Neural progenitor cell (in vitro differentiated cells): ENCODE measurements around the gene C3orf52. TPM values are rescaled to one million over a fixed set of nuclear protein-coding genes. Genes with fewer than 3 reads are reported as not detected.

ENCODE experiments used
- DNase-seq: peaks from one replicate; pipeline ENCODE4 v3.0.0-alpha.2; 2016; ENCODE audit warnings: low spot score
- H2AFZ ChIP-seq: fragments of 200-600 bp; sonication (generic); replicated peaks from 2 replicates; pipeline ENCODE4 v1.6.1; 2016; ENCODE audit warnings: antibody characterized with exemption
- H3F3A ChIP-seq: fragments of 200-600 bp; sonication (generic); 2 replicates; pipeline ENCODE4 v1.6.1; 2016; ENCODE audit warnings: antibody characterized with exemption, low read depth
- H3K27ac ChIP-seq: fragments of 200-600 bp; sonication (generic); 2 replicates; pipeline ENCODE4 v1.5.1; 2016; ENCODE audit warnings: mild to moderate bottlenecking
- H3K27me3 ChIP-seq: fragments of 200-600 bp; sonication (generic); 2 replicates; pipeline ENCODE4 v1.6.1; 2016; ENCODE audit warnings: mild to moderate bottlenecking, moderate library complexity
- H3K36me3 ChIP-seq: fragments of 200-600 bp; sonication (generic); 2 replicates; pipeline ENCODE4 v1.5.1; 2016
- H3K4me1 ChIP-seq: fragments of 200-600 bp; sonication (generic); 2 replicates; pipeline ENCODE4 v1.6.1; 2016; ENCODE audit warnings: mixed run types
- H3K4me2 ChIP-seq: fragments of 200-600 bp; sonication (generic); 2 replicates; pipeline ENCODE4 v1.6.1; 2016
- H3K4me3 ChIP-seq: fragments of 200-600 bp; sonication (generic); 2 replicates; pipeline ENCODE4 v1.5.1; 2016
- H3K79me2 ChIP-seq: fragments of 200-600 bp; sonication (generic); 2 replicates; pipeline ENCODE4 v1.6.1; 2016; ENCODE audit warnings: low read depth
- H3K9ac ChIP-seq: fragments of 200-600 bp; sonication (generic); 2 replicates; pipeline ENCODE4 v1.6.1; 2016
- H3K9me3 ChIP-seq: fragments of 200-600 bp; sonication (generic); 2 replicates; pipeline ENCODE4 v1.5.1; 2016; ENCODE audit warnings: low read depth
- H4K20me1 ChIP-seq: fragments of 200-600 bp; sonication (generic); 2 replicates; pipeline ENCODE4 v1.6.1; 2016; ENCODE audit warnings: low read depth
- H3K27ac Mint-ChIP-seq: 3 replicates; pipeline ENCODE4 v1.8.0; 2021; ENCODE audit warnings: mixed read lengths
- H3K27me3 Mint-ChIP-seq: 2 replicates; pipeline ENCODE4 v1.8.0; 2022; ENCODE audit warnings: low read depth, mild to moderate bottlenecking, inconsistent platforms, moderate library complexity, mixed read lengths; ENCODE audit not compliant: insufficient read depth
- H3K36me3 Mint-ChIP-seq: 3 replicates; pipeline ENCODE4 v1.8.0; 2021; ENCODE audit warnings: mixed read lengths
- H3K4me1 Mint-ChIP-seq: 3 replicates; pipeline ENCODE4 v1.8.0; 2021; ENCODE audit warnings: mixed read lengths
- H3K4me3 Mint-ChIP-seq: 3 replicates; pipeline ENCODE4 v1.8.0; 2021; ENCODE audit warnings: mild to moderate bottlenecking, moderate library complexity, mixed read lengths
- H3K9me3 Mint-ChIP-seq: 3 replicates; pipeline ENCODE4 v1.8.0; 2020; ENCODE audit warnings: mixed read lengths
- EZH2 ChIP-seq: fragments of 200-600 bp; sonication (generic); IDR thresholded peaks from 2 replicates; pipeline ENCODE4 v1.6.1; 2017; ENCODE audit warnings: antibody characterized with exemption, mild to moderate bottlenecking, moderate library complexity
- EZH2phosphoT487 ChIP-seq: fragments of 200-600 bp; sonication (generic); IDR thresholded peaks from 2 replicates; pipeline ENCODE4 v1.6.1; 2017; ENCODE audit warnings: antibody characterized with exemption
- total RNA-seq: library from RNA; depleted of rRNA; stranded (reverse); fragments of >200 nt; gene quantifications from 2 replicates; pipeline ENCODE4 v1.2.3, GENCODE V29; 2015; ENCODE audit warnings: low replicate concordance
- TF ChIP-seq, protein P1 (sequence below): fragments of 200-600 bp; sonication (generic); IDR thresholded peaks from 2 replicates; pipeline ENCODE4 v1.5.1; 2017; ENCODE audit warnings: antibody characterized with exemption, mild to moderate bottlenecking

Gene C3orf52
- total RNA-seq, 1 donor from 2014 or later = 4.9 TPM

DNA sequence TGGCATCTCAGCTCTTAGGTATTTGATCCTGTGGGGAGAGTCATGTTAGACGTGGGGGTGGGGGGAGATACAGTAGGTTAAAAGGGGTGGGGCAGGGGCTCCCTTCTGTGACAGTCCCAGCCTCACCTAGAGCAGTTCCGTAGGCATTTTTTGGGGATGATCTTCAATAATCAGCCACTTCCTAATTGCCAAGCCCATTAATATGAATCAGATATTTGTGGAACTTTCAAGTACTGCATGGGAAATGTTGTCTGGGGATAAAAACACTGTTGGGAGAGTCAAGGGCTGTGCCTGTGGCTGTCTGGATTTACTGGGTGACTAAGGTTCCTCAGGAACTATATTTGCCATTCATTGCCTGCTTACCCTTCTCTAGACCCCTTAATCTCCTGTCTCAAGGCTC is 9.5 kb downstream of the C3orf52 start:
- H3K9me3 ChIP-seq = no peaks in the 10 kb centered on the region
- peaks cover 3% of the 10 kb centered on the region for H3K36me3 Mint-ChIP-seq
- DNase-seq = no peak
- peaks cover 20% of the 10 kb centered on the region for H3K4me1 Mint-ChIP-seq
- no peak overlapping the region for H2AFZ ChIP-seq
- H3K79me2 ChIP-seq = no peaks in the 10 kb centered on the region
- H3K4me2 ChIP-seq = no peak overlapping the region
- TF ChIP-seq EZH2phosphoT487 = no peak
- TF ChIP-seq EZH2 = no peak
- TF ChIP-seq, protein P1, sequence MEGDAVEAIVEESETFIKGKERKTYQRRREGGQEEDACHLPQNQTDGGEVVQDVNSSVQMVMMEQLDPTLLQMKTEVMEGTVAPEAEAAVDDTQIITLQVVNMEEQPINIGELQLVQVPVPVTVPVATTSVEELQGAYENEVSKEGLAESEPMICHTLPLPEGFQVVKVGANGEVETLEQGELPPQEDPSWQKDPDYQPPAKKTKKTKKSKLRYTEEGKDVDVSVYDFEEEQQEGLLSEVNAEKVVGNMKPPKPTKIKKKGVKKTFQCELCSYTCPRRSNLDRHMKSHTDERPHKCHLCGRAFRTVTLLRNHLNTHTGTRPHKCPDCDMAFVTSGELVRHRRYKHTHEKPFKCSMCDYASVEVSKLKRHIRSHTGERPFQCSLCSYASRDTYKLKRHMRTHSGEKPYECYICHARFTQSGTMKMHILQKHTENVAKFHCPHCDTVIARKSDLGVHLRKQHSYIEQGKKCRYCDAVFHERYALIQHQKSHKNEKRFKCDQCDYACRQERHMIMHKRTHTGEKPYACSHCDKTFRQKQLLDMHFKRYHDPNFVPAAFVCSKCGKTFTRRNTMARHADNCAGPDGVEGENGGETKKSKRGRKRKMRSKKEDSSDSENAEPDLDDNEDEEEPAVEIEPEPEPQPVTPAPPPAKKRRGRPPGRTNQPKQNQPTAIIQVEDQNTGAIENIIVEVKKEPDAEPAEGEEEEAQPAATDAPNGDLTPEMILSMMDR = no peak
- no peak overlapping the region for H3K4me3 ChIP-seq
- H3K36me3 ChIP-seq = no peaks in the 10 kb centered on the region
- peaks cover 12% of the 10 kb centered on the region for H3F3A ChIP-seq
- H3K27ac Mint-ChIP-seq = no peak overlapping the region
- H3K27me3 ChIP-seq = no peaks in the 10 kb centered on the region
- H3K4me1 ChIP-seq = peaks cover 22% of the 10 kb centered on the region
- H3K9me3 Mint-ChIP-seq = no peaks in the 10 kb centered on the region
- no peak overlapping the region for H3K4me3 Mint-ChIP-seq
- H3K27ac ChIP-seq = no peak overlapping the region
- H4K20me1 ChIP-seq = no peaks in the 10 kb centered on the region
- H3K27me3 Mint-ChIP-seq = no peaks in the 10 kb centered on the region
- no peak overlapping the region for H3K9ac ChIP-seq

DNA sequence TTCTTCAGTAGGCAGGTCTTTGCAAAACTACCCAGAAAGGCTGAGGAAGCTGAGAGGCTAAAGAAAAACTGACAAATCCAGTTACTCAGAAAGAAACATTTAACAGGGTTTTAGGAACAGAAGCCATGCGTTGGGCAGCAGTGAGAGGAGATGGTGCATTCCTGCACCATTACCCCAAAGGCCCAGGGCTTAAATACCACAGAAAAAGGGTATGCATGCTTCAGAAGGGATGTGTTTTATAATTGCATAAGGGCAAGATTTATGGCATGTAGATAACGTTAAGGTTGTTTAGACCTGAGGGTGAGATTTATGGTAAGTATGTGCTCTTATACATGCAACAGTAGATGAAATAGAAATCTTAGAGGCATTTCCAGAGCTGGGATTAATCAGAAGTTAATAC is 10.0 kb downstream of the C3orf52 start:
- peaks cover 3% of the 10 kb centered on the region for H3K36me3 Mint-ChIP-seq
- no peak overlapping the region for H3K4me3 Mint-ChIP-seq
- no peaks in the 10 kb centered on the region for H3K9me3 Mint-ChIP-seq
- no peak for TF ChIP-seq EZH2
- TF ChIP-seq, protein P1 = no peak
- no peak for TF ChIP-seq EZH2phosphoT487
- Histone ChIP-seq H3K79me2 (no peaks in the 10 kb centered on the region), H3K27ac (no peak overlapping the region), H3K36me3 (no peaks in the 10 kb centered on the region), H2AFZ (no peak overlapping the region), H3K4me2 (no peak overlapping the region), H4K20me1 (no peaks in the 10 kb centered on the region), H3K4me1 (peaks cover 20% of the 10 kb centered on the region), H3K9me3 (no peaks in the 10 kb centered on the region), H3K27me3 (no peaks in the 10 kb centered on the region), H3K4me3 (no peak overlapping the region), H3F3A (peaks cover 12% of the 10 kb centered on the region), H3K9ac (no peak overlapping the region)
- H3K27ac Mint-ChIP-seq = no peak overlapping the region
- H3K27me3 Mint-ChIP-seq = no peaks in the 10 kb centered on the region
- no peak for DNase-seq
- H3K4me1 Mint-ChIP-seq = peaks cover 15% of the 10 kb centered on the region

DNA sequence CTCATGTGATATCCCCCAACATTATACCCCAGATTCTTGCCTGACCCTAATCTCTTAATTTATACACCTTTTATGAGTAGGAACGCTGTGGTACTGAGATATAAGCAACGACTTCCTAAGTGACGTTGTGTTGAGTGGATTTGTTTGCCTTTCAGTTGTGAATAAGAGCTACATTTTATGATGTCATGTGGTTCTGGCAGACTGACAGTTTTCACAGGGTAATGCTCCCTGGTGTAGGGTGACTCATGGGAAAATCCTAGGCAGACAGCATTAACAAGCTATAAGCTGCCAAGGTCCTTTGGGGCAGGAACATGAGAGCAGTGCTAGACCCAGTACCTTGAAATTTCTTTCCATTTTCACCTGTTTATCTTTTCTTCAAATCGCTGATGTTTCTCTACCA is 11.2 kb downstream of the C3orf52 start:
- H2AFZ ChIP-seq = no peak overlapping the region
- no peaks in the 10 kb centered on the region for H3K9me3 ChIP-seq
- H3K9ac ChIP-seq = no peak overlapping the region
- no peak overlapping the region for H3K4me3 ChIP-seq
- no peak for TF ChIP-seq EZH2
- TF ChIP-seq, protein P1 = no peak
- no peak for TF ChIP-seq EZH2phosphoT487
- DNase-seq = no peak
- H3K27me3 ChIP-seq = no peaks in the 10 kb centered on the region
- H3K27ac Mint-ChIP-seq = no peak overlapping the region
- H3K4me3 Mint-ChIP-seq = no peak overlapping the region
- no peaks in the 10 kb centered on the region for H4K20me1 ChIP-seq
- no peaks in the 10 kb centered on the region for H3K9me3 Mint-ChIP-seq
- H3F3A ChIP-seq = peaks cover 12% of the 10 kb centered on the region
- H3K36me3 Mint-ChIP-seq = peaks cover 3% of the 10 kb centered on the region
- no peaks in the 10 kb centered on the region for H3K36me3 ChIP-seq
- peaks cover 12% of the 10 kb centered on the region for H3K4me1 Mint-ChIP-seq
- no peak overlapping the region for H3K27ac ChIP-seq
- peaks cover 20% of the 10 kb centered on the region for H3K4me1 ChIP-seq
- H3K27me3 Mint-ChIP-seq = no peaks in the 10 kb centered on the region
- H3K4me2 ChIP-seq = no peak overlapping the region
- H3K79me2 ChIP-seq = no peaks in the 10 kb centered on the region
